GM12878 (cell line): ENCODE data around the gene GZMM. TPM values are rescaled to one million over a fixed set of nuclear protein-coding genes. Genes with fewer than 3 reads are reported as not detected.

Experiments used
- CBX5 ChIP-seq: sonication (generic); IDR thresholded peaks from 2 replicates; pipeline ENCODE4 v1.6.1; 2016; ENCODE audit warnings: low read depth, moderate library complexity, mild to moderate bottlenecking, inconsistent platforms
- CUX1 ChIP-seq: IDR thresholded peaks from 2 replicates; pipeline ENCODE4 v1.6.1; 2012; ENCODE audit warnings: improper control_type of control experiment, low read depth, low read length; ENCODE audit not compliant: insufficient replicate concordance
- EED ChIP-seq: sonication (generic); IDR thresholded peaks from 2 replicates; pipeline ENCODE4 v1.6.1; 2016; ENCODE audit warnings: antibody characterized with exemption, low read depth
- ETV6 ChIP-seq, 2 experiments: fragments of 450-650 bp in 1 of 2; IDR thresholded peaks in 1 of 2; conservative IDR thresholded peaks in 1 of 2; 2 replicates each; pipeline ENCODE4 v1.6.1; 2014; ENCODE audit warnings: antibody characterized with exemption in 1 of 2, borderline replicate concordance in 1 of 2, low read depth in 1 of 2, mild to moderate bottlenecking in 1 of 2, moderate library complexity in 1 of 2
- ZNF24 ChIP-seq: fragments of 450-650 bp; IDR thresholded peaks from 2 replicates; pipeline ENCODE4 v1.6.1; 2017; ENCODE audit warnings: antibody characterized with exemption, mild to moderate bottlenecking
- polyA plus RNA-seq, 11 experiments: library from polyadenylated mRNA; depleted of rRNA in 4 of 11; unstranded in 6 of 11; stranded (reverse) in 5 of 11; fragments of >200 nt; fragmentation: Nextera tagmentation in 4 of 11; fragmentation: Illumina TruSeq in 1 of 11; extraction: Ambion mirVana in 4 of 11; extraction: Trizol in 1 of 11; gene quantifications; 1 replicate in 1 of 11; 2 replicates in 10 of 11; pipeline versions ENCODE4 v1.2.1 to v1.2.3, GENCODE V29; 2011 to 2016; ENCODE audit warnings: inconsistent platforms in 2 of 11, missing spikeins in 2 of 11, low read depth in 1 of 11
- total RNA-seq, 4 experiments: library from RNA; depleted of rRNA in 3 of 4; stranded (reverse); fragments of >200 nt in 3 of 4; fragmentation: Illumina TruSeq in 1 of 4; extraction: Trizol in 1 of 4; gene quantifications; 2 replicates each; pipeline versions ENCODE4 v1.2.1 to v1.2.3, GENCODE V29; 2013 to 2021

Gene GZMM
- total and polyA plus RNA-seq, 10 of the 15 experiments (the other 5 are each of a cell fraction or from before 2014, with no cell fraction given): 0.09 to 0.48 (median 0.23) TPM; not detected in 7

- TF ChIP-seq CBX5 (no peak), EED (no peak), CUX1 (no peak), ETV6 (conservative IDR thresholded peaks at IDR 0.05 in 1 of 2, IDR thresholded peaks at IDR 0.05 in 1 of 2; ENCODE audit: borderline replicate concordance in 1 of 2, low read depth in 1 of 2) (no peak), ZNF24 (no peak)
Measured at GRCh38 chr19:577439-578392, 33.9 kb downstream of the GZMM start (continued).
